Neural cell (in vitro differentiated cells): ENCODE data around the gene PDE8B. TPM values are rescaled to one million over a fixed set of nuclear protein-coding genes. Genes with fewer than 3 reads are reported as not detected.

Source experiments
- H2AFZ ChIP-seq: fragments of 200-600, 300-800 bp; sonication (generic), shearing (Covaris generic); 2 replicates; pipeline ENCODE4 v1.6.0; 2014; ENCODE audit warnings: low read depth, mild to moderate bottlenecking, antibody characterized with exemption, low read length, moderate library complexity
- H3F3A ChIP-seq: fragments of 200-600 bp; shearing (Covaris generic); 2 replicates; pipeline ENCODE4 v1.6.1; 2016; ENCODE audit warnings: mild to moderate bottlenecking, moderate library complexity, mixed read lengths, antibody characterized with exemption, low read length; ENCODE audit not compliant: insufficient read depth, poor library complexity, severe bottlenecking
- H3K27ac ChIP-seq: fragments of 200-600, 300-800 bp; sonication (generic), shearing (Covaris generic); 2 replicates; pipeline ENCODE4 v1.5.1; 2014; ENCODE audit warnings: mild to moderate bottlenecking, low read length, moderate library complexity
- H3K27me3 ChIP-seq: fragments of 300-800, 200-600 bp; sonication (generic), shearing (Covaris generic); 2 replicates; pipeline ENCODE4 v1.6.0; 2014; ENCODE audit warnings: mild to moderate bottlenecking, low read depth, low read length, moderate library complexity; ENCODE audit not compliant: insufficient read depth
- H3K36me3 ChIP-seq: fragments of 300-800, 200-600 bp; sonication (generic), shearing (Covaris generic); 2 replicates; pipeline ENCODE4 v1.5.1; 2014; ENCODE audit warnings: mild to moderate bottlenecking, antibody characterized with exemption, low read length, moderate library complexity; ENCODE audit not compliant: insufficient read depth
- H3K4me2 ChIP-seq: fragments of 300-800, 200-600 bp; sonication (generic), shearing (Covaris generic); 2 replicates; pipeline ENCODE4 v1.6.0; 2014; ENCODE audit warnings: mild to moderate bottlenecking, low read length
- H3K4me3 ChIP-seq: fragments of 300-800, 200-600 bp; sonication (generic), shearing (Covaris generic); 2 replicates; pipeline ENCODE4 v1.5.1; 2014; ENCODE audit warnings: mild to moderate bottlenecking, low read length, moderate library complexity
- H3K79me2 ChIP-seq: fragments of 200-600 bp; shearing (Covaris generic); replicated peaks from 2 replicates; pipeline ENCODE4 v1.6.0; 2014; ENCODE audit warnings: mild to moderate bottlenecking, low read length, moderate library complexity; ENCODE audit not compliant: insufficient read depth
- H3K9ac ChIP-seq: fragments of 300-800, 200-600 bp; sonication (generic), shearing (Covaris generic); 2 replicates; pipeline ENCODE4 v1.6.1; 2016; ENCODE audit warnings: mild to moderate bottlenecking, low read length, mixed read lengths
- H3K9me2 ChIP-seq: fragments of 200-600 bp; shearing (Covaris generic); 2 replicates; pipeline ENCODE4 v1.6.1; 2016; ENCODE audit warnings: mild to moderate bottlenecking, low read length, mixed read lengths; ENCODE audit not compliant: insufficient read depth
- H3K9me3 ChIP-seq: fragments of 200-600, 300-800 bp; sonication (generic), shearing (Covaris generic); 2 replicates; pipeline ENCODE4 v1.6.1; 2016; ENCODE audit warnings: mild to moderate bottlenecking, mixed run types, low read length, moderate library complexity, mixed read lengths
- H4K20me1 ChIP-seq: fragments of 200-600 bp; shearing (Covaris generic); 2 replicates; pipeline ENCODE4 v1.6.1; 2016; ENCODE audit warnings: mild to moderate bottlenecking, mixed run types; ENCODE audit not compliant: insufficient read depth
- EP300 ChIP-seq: fragments of 450-650 bp; conservative IDR thresholded peaks from 2 replicates; pipeline ENCODE4 v1.6.1; 2014; ENCODE audit warnings: antibody characterized with exemption, mild to moderate bottlenecking, moderate library complexity; ENCODE audit not compliant: poor library complexity, severe bottlenecking
- EZH2 ChIP-seq: fragments of 200-600, 300-800 bp; shearing (Covaris generic), sonication (generic); IDR thresholded peaks from 2 replicates; pipeline ENCODE4 v1.6.1; 2014; ENCODE audit warnings: antibody characterized with exemption, low read length, borderline replicate concordance, mild to moderate bottlenecking; ENCODE audit not compliant: insufficient read depth, poor library complexity, severe bottlenecking
- MXI1 ChIP-seq: fragments of 450-650 bp; conservative IDR thresholded peaks from 2 replicates; pipeline ENCODE4 v1.6.1; 2014; ENCODE audit warnings: antibody characterized with exemption, mild to moderate bottlenecking; ENCODE audit not compliant: poor library complexity, severe bottlenecking
- POLR2AphosphoS5 ChIP-seq: IDR thresholded peaks from 2 replicates; pipeline ENCODE4 v1.6.1; 2012
- RAD21 ChIP-seq: fragments of 450-650 bp; conservative IDR thresholded peaks from 2 replicates; pipeline ENCODE4 v1.6.1; 2014; ENCODE audit warnings: antibody characterized with exemption, mild to moderate bottlenecking, moderate library complexity
- SMC3 ChIP-seq: fragments of 450-650 bp; conservative IDR thresholded peaks from 2 replicates; pipeline ENCODE4 v1.6.1; 2014; ENCODE audit warnings: antibody characterized with exemption, mild to moderate bottlenecking, moderate library complexity; ENCODE audit not compliant: poor library complexity
- TAF1 ChIP-seq: IDR thresholded peaks from 2 replicates; pipeline ENCODE4 v1.6.1; 2012; ENCODE audit warnings: low read depth
- polyA minus RNA-seq: library from RNA; depleted of rRNA, polyadenylated mRNA; stranded (reverse); fragments of >200 nt; gene quantifications from 2 replicates; pipeline ENCODE4 v1.2.3, GENCODE V29; 2014
- polyA plus RNA-seq: library from polyadenylated mRNA; depleted of rRNA; stranded (reverse); fragments of >200 nt; gene quantifications from 2 replicates; pipeline ENCODE4 v1.2.3, GENCODE V29; 2014
- TF ChIP-seq, protein P1 (sequence below): IDR thresholded peaks from 2 replicates; pipeline ENCODE4 v1.6.1; 2012; ENCODE audit warnings: borderline replicate concordance
- TF ChIP-seq, protein P2 (sequence below): fragments of 450-650 bp; IDR thresholded peaks from 2 replicates; pipeline ENCODE4 v1.5.1; 2014; ENCODE audit warnings: antibody characterized with exemption, mild to moderate bottlenecking, moderate library complexity; ENCODE audit not compliant: poor library complexity, severe bottlenecking

The PDE8B gene, protein sequence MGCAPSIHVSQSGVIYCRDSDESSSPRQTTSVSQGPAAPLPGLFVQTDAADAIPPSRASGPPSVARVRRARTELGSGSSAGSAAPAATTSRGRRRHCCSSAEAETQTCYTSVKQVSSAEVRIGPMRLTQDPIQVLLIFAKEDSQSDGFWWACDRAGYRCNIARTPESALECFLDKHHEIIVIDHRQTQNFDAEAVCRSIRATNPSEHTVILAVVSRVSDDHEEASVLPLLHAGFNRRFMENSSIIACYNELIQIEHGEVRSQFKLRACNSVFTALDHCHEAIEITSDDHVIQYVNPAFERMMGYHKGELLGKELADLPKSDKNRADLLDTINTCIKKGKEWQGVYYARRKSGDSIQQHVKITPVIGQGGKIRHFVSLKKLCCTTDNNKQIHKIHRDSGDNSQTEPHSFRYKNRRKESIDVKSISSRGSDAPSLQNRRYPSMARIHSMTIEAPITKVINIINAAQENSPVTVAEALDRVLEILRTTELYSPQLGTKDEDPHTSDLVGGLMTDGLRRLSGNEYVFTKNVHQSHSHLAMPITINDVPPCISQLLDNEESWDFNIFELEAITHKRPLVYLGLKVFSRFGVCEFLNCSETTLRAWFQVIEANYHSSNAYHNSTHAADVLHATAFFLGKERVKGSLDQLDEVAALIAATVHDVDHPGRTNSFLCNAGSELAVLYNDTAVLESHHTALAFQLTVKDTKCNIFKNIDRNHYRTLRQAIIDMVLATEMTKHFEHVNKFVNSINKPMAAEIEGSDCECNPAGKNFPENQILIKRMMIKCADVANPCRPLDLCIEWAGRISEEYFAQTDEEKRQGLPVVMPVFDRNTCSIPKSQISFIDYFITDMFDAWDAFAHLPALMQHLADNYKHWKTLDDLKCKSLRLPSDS
- polyA plus RNA-seq, result 0.10 and 0.22 TPM in 2 replicates
- polyA minus RNA-seq, result 0.49 and 0.81 TPM in 2 replicates

DNA sequence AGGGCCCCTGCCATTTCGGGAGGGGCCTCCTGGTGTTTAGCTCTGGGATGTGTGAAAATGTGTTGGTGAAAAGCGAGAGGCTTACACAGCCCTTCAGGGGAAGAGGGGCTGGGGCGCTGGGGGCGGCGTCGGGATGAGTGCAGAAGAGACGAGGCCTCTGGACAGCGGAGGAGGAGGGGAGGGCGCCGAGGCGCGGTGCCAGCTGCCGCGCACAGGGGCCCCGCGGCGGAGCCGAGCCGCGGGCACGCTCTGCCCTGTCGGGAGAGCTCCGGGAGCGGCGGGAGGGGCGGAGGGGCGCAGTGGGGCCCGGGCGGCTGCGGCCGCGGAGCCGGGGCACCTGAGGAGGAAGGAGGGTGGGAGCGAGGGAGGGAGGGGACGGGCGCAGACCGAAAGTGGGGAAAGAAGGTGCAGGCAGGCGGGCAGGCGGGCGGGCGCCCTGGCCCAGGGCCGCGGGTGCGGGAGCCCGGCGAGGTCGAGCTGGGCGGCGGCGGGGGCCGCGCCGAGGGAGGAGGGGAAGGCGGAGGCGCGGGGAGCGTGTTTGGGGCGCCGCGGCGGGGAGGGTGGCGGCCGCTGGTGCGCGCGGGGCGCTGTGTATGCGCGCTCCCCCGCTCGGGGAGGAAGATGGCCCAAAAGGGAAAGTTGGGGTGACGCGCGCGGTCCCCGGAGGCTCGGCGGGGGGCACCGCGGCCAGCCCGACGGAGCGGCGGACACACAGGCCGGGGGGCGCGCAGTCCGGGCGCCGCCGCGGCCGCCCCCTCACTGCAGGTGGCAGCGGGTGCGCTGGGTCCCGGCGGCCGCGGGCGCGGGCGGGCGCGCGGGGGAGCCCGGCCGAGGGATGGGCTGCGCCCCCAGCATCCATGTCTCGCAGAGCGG is at the start of gene PDE8B:
Gene PDE8B (plus strand): TSS at position 590 of the 873 bp plus-strand sequence. CDS start 246 bp downstream, at position 836.
- TF ChIP-seq MXI1 (no peak), TAF1 (no peak), EP300 (no peak), EZH2 (no peak), SMC3 (no peak), POLR2AphosphoS5 (no peak), RAD21 (no peak)
- TF ChIP-seq, protein P1, sequence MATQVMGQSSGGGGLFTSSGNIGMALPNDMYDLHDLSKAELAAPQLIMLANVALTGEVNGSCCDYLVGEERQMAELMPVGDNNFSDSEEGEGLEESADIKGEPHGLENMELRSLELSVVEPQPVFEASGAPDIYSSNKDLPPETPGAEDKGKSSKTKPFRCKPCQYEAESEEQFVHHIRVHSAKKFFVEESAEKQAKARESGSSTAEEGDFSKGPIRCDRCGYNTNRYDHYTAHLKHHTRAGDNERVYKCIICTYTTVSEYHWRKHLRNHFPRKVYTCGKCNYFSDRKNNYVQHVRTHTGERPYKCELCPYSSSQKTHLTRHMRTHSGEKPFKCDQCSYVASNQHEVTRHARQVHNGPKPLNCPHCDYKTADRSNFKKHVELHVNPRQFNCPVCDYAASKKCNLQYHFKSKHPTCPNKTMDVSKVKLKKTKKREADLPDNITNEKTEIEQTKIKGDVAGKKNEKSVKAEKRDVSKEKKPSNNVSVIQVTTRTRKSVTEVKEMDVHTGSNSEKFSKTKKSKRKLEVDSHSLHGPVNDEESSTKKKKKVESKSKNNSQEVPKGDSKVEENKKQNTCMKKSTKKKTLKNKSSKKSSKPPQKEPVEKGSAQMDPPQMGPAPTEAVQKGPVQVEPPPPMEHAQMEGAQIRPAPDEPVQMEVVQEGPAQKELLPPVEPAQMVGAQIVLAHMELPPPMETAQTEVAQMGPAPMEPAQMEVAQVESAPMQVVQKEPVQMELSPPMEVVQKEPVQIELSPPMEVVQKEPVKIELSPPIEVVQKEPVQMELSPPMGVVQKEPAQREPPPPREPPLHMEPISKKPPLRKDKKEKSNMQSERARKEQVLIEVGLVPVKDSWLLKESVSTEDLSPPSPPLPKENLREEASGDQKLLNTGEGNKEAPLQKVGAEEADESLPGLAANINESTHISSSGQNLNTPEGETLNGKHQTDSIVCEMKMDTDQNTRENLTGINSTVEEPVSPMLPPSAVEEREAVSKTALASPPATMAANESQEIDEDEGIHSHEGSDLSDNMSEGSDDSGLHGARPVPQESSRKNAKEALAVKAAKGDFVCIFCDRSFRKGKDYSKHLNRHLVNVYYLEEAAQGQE, result no peak
- TF ChIP-seq, protein P2, sequence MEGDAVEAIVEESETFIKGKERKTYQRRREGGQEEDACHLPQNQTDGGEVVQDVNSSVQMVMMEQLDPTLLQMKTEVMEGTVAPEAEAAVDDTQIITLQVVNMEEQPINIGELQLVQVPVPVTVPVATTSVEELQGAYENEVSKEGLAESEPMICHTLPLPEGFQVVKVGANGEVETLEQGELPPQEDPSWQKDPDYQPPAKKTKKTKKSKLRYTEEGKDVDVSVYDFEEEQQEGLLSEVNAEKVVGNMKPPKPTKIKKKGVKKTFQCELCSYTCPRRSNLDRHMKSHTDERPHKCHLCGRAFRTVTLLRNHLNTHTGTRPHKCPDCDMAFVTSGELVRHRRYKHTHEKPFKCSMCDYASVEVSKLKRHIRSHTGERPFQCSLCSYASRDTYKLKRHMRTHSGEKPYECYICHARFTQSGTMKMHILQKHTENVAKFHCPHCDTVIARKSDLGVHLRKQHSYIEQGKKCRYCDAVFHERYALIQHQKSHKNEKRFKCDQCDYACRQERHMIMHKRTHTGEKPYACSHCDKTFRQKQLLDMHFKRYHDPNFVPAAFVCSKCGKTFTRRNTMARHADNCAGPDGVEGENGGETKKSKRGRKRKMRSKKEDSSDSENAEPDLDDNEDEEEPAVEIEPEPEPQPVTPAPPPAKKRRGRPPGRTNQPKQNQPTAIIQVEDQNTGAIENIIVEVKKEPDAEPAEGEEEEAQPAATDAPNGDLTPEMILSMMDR, result no peak
- Histone ChIP-seq H3K79me2 (no peaks in the 10 kb centered on the region), H3K27me3 (peaks cover 44% of the 10 kb centered on the region), H3K9ac (peak within 1 kb of the TSS; percentile 25), H3K4me3 (peak within 1 kb of the TSS; percentile 63), H3K4me2 (no peak within 1 kb of the TSS), H4K20me1 (no peaks in the 10 kb centered on the region), H3K36me3 (no peaks in the 10 kb centered on the region), H3K9me2 (no peaks in the 10 kb centered on the region), H3F3A (no peaks in the 10 kb centered on the region), H3K27ac (no peak within 1 kb of the TSS), H3K9me3 (no peaks in the 10 kb centered on the region), H2AFZ (no peak within 1 kb of the TSS)

DNA sequence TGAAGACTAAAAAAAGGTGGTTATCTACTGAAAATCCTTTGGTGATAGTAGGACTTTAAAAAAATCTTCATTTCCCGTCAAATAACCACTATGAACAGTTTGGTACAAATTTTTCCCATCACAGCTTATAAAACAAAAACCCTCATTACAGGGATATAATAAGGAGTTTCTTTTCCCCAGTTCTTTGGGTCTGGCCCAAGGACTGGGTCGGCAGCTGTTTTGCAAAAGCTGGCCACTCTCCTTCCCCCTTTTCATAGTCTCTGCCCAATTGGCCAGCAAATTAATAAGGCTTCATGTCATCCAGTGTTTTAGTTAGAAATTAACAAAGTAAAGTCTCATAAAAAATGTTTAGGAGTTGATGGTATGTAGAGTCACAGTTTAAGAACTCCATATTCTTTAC is 47.0 kb upstream of the PDE8B start:
- Histone ChIP-seq H3K36me3 (no peaks in the 10 kb centered on the region), H3K9me2 (no peaks in the 10 kb centered on the region), H3K79me2 (no peaks in the 10 kb centered on the region), H4K20me1 (no peaks in the 10 kb centered on the region), H3K27me3 (no peaks in the 10 kb centered on the region), H3K4me2 (no peak overlapping the region), H3K4me3 (no peak overlapping the region), H3K27ac (no peak overlapping the region), H3K9me3 (no peaks in the 10 kb centered on the region), H2AFZ (no peak overlapping the region), H3F3A (no peaks in the 10 kb centered on the region), H3K9ac (no peak overlapping the region)
- TF ChIP-seq EP300 (no peak), TAF1 (no peak), SMC3 (no peak), MXI1 (no peak), EZH2 (no peak), RAD21 (no peak), POLR2AphosphoS5 (no peak)
- TF ChIP-seq, protein P1, result no peak
- TF ChIP-seq, protein P2, result no peak
